C4-2B (cell line): ENCODE data around the gene DKK3.

Experiments used
- CTCF ChIP-seq: fragments of 450-650 bp; conservative IDR thresholded peaks from 2 replicates; pipeline ENCODE4 v1.5.1; 2017; ENCODE audit warnings: mild to moderate bottlenecking
- ZFX ChIP-seq: fragments of 450-650 bp; IDR thresholded peaks from 2 replicates; pipeline ENCODE4 v1.6.1; 2017

- TF ChIP-seq CTCF (no peak), ZFX (no peak)
These were observed 72.9 kb downstream of the DKK3 start for GRCh38 chr11:11935536-11935935.
